ENCODE results near the gene COL23A1.

The COL23A1 gene

DNA sequence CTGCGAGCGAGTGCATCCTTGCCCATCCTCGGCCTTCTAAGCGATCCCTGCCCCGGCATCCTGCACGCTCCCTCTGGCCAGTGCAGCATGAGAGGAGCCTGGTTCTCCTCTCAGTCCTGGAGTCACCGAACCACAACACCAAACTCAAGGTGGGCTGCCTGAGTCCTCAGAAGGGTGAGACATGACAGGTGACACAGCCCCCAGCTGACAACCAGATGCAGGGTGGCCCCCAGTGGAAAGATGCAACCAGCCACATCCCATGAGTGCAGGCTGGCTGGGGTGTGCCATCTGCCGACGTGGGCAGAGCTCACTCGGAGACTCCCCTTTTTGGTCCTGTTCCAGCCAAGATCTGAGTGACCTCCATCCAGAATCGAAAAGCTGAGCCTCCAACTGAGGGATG is 58.4 kb downstream of the COL23A1 start:
- DNase-seq = no peak

- DNase-seq = no peak
Measured at GRCh38 chr5:178530526-178530925, 59.7 kb downstream of the COL23A1 start.

- DNase-seq = no peak
Measured at GRCh38 chr5:178529080-178529479, 61.1 kb downstream of the COL23A1 start.

DNA sequence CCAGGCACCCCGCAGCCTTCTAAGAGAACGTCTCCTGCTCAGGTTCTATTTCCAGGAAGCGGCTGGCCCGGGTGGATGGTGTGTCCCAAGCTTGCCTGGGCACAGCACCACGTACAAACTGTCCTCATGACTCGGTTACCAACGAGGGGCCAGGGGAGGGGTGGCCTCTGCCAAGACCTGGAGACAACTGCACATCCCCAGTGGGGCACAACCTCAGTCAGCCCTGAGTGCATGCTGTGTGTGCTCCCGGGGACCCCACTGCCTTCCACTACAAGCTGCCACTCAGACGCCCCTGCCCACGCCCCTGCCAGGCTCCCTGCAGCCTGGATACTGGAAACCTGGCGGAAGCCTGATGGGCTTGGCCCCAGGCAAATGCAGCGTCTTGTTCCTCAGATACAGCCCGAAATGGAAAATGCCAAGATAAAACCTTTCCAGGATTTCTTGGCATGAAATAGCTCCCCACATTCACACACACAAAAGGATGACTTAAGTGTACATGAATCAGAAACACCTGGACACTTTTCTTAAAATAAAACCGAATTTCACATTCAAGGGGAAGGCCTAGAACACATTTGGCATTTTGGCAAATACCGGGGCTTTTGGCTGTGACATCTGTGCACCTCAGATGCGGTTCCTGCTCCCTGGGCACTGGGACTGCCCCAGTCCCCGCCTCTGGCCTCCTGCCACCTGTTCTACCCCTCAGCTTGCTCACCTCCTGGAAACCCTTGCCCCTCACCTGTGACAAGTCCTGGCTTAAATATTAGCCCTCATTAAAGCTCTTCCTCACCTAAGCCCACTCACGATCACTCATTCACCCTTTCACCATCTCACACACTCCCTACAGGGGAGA is 62.5 kb downstream of the COL23A1 start:
- no peak for DNase-seq

- no peak for DNase-seq
Measured at GRCh38 chr5:178526773-178527457, 63.3 kb downstream of the COL23A1 start.

- no peak for DNase-seq
Measured at GRCh38 chr5:178525906-178526732, 64.1 kb downstream of the COL23A1 start.

- DNase-seq = no peak
Measured at GRCh38 chr5:178524093-178524882, 65.9 kb downstream of the COL23A1 start.

DNA sequence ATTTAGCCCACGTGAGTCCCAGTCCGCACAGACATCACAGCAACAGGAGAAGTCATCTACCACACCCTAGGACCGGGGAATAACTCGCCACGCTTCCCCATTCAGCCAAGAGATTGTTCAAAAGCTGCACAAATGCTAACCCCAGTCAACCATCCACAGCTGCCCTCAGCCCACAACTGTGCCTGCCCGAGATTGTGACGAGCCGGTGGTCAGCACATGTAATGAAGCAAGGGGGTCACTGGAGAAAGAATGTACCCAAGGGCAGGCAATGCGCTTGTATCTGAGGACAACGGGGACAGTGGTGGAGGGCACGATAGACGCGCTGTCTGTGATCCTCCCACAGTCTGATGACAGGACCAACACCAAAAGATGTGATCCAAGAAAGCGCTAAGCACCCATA is 67.8 kb downstream of the COL23A1 start:
- no peak for DNase-seq

DNA sequence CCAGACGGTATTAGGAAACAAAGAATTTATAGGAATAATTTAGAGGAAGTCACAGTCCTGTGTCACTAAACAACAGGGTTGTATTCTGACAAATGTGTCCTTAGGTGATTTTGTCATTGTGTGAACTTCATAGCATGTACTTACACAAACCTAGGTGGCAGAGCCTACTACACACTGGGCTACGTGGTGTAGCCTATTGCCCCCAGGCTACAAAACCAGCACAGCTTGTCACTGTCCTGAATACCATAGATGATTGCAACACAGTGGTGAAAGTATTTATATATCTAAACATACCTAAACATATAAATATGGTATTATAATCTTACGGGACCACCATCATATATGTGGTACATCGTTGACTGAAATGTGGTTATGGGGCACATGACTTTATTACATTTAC is 69.3 kb downstream of the COL23A1 start:
- DNase-seq = no peak

DNA sequence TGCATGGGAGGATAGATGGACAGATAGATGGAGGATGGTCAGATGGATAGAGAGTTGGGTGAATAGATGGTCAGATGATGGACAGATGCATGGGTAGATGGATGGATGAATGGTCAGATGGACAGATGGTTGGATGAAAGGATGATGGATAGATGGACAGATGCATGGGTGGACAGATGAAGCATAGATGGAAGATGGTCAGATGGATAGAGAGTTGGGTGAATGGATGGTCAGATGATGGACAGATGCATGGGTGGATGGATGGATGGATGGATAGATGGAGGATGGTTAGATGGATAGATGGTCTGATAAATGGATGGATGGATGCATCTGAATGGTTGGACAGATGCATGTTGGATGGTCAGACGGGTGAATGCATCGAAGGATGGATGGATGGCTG is 70.4 kb downstream of the COL23A1 start:
- DNase-seq = no peak

DNA sequence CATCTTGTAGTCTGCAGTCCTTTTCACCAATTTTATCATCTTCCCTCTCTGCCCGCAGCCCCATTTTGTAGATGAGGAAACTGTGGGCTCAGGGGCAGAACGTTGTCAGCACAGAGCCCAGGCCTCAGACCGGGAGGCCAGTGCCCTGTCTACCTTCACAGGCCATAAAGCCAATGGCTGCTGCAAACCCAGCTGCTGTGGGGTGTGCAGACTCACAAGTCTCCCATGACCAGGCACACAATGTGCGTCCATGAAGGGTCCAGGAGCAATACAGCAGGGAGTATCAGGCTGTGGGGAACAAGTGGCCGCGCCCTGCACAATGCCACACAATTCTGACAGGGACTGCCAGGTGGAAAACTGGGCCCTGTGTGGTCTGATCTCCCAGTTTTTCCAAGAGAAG is 71.0 kb downstream of the COL23A1 start:
- no peak for DNase-seq

DNA sequence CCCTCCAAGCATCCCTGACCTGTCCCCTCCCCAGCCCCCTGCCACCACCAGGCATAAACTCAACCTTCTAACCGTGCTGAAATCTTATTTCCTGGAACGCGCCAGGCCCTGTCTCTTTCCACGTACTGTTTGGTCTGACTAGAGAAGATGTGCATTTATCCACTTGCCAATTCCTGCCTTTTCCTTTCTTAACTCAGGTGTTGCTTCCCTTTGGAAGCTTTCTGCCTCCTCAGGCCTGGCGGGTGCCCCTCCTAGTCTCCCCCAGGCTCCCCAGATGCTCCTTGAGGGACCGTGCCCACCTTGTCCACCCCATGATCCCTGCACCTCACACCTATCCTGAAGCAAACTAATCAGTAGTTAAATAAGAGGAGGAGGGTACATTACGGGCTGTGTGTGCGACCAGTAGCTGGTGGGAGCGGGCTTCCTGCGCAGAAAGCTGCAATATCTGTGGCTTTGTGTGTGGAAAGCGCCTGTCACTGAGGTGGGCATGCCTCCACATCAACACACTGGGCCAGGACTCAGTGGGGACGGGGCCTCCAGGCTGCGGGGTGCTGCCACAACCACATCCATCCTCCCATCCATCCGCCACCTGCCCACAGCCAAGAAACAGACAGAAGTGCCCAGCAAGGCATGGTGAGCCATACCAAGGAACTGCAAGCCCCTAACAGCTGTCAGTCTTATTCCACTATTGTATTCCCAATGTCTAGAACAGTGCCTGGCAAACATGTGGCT is 73.5 kb downstream of the COL23A1 start:
- no peak for DNase-seq

DNA sequence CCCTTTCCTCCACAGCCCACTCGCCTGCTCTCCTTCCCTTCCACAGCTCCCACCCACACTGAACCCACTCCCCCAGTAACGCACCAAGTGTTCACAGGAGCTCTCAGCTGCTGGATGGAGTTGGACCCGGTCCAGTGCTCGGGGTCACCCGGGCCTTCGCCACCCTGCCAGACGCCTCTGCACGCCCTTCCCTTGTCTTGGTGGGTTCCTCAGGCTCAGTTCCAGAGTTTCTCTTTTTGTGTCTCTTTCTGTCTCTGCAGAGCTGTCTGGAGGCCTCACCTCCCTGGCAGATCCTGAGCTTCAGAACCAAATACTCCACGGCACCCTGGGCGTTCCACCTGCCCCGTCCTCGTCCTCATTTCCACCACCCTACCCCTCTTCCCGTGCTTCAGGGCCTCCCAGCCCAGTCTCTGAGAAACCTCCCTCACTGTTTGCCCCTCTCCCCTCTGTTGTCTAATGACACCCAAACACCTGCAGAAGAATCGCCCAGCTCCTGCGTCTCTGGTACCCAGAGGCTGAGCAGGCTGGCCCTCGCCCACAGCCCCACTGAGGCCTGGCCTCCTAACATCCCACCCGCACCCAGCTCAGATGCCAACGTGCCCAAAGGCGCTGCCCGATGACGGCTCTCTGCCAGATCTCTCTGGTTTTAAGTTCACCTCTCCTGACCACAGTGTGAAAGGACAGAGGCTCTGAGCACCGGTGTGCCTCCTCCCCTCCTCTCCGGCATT is 74.3 kb downstream of the COL23A1 start:
- DNase-seq = no peak

DNA sequence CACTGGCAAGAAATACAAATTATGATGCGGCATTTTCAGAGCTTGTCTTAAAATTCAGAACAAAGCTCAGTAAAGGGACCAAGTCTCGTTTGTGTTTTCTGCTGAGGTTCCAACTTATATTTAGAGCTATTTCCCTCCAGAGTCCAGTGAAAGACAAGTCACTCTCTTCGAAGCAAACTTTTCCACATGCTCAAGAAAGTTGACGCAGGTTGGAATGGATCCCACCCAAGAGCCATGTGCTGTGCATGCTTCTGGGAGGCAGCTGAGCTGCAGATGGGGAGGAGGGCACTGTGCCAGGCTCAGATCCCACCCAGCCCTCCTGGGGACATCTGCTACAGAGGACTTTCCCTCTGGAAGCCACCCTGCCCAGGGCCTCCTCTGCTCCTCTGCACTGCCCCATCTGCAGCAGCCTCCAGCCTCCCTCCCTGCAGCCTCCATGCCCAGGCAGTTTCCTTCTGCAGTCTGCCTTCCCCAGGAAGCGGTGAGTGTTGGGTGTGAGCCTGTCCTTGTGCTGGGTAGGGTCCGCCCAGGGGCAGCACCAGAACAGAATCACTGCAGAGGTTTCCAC is 75.3 kb downstream of the COL23A1 start:
- DNase-seq = no peak

DNA sequence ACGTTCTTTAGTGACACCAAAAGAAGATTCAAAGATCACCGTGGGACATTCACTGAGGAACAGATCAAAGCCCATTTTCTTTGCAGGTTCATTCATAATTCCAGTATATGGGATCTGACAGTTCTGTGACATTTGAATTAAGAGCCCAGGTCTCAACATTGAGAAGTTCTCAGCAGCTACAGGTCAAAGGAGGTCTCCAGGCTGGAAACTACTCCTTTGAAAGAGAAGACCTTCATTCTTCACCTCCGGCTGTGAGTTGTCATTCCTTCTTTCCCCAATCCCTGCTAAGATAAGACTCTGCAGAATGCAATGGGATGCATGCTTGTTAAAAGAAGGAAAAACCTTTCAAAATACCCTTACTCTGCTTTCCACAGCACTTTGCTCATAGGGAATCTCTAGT is 79.0 kb downstream of the COL23A1 start:
- DNase-seq = no peak

DNA sequence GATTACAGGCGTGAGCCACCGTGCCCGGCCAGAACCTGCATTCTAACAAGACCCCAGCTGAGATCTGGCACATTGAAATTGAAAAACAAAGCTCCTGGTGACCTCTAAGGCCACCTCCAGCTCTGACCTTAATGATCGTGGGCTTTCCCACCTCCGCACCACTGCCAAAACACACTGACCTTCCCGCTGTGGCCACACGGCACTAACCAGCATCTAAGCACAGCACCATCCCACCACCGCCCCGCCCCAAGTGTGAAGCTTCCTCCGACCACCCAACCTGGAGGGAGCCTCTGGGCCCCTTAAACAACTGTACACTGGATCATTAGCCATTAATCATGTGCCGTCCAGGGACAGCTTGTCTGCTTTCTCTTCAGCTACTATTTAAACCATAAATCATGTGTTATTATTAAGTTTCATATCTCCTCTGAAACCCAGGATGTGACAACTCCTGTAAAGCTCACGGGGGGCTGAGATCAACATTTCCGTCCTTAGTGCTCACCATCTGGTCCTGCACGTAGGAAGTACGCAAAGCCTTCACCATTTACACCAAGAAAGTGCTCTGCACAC is 80.6 kb downstream of the COL23A1 start:
- no peak for DNase-seq

GRCh38 chr5:178507151-178507932 is 82.9 kb downstream of the COL23A1 start:
- no peak for DNase-seq

DNA sequence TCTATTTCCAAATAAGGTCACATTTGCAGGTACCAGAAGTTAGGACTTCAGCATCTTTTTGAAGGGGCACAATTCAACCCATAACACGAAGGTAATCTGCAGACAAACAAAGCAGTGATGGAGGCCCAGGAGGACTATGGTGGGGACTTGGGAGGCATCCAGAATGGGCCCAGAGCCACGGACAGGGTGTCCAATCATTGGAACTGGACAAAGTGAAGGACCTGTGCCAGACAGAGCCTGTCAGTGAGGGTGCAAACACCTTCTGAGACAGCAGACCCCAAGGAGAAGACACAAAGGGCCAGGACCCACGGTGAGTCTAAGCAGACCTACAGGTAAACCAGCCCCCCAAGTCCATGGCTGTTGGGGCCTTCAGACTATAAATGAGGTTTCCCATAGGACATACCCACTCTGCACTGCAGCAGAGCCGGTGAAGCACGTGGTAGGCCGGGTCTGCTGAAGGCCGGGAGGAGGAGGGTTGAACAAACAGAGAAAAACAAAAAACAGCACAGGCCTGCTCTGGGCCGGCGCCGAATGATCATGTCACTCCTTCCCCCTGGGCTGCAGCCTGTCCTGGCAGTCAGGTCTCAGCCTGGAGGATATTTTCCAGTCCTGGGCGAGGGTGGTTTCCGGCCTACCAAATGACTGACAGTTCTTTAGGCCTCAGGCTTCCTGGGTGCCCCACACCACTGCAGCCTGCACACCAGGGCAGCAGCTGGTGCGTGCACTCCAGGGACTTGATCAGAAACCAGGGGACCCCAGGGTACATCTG is 84.4 kb downstream of the COL23A1 start:
- no peak for DNase-seq
